Stimulated activated CD4-positive, alpha-beta T cell treated with anti-CD3 and anti-CD28 coated beads, Interleukin-1b, Interleukin-23, amount 100 ng/mL, for 48 hours (primary cell): Measurements from ENCODE around the gene JMJD8.
A peak's percentile ranks its signal among the peaks of the same experiment; 100 is the strongest.

ENCODE experiments used
- DNase-seq: peaks from one replicate; pipeline ENCODE4 v3.0.0-alpha.2; 2020

Gene JMJD8

GRCh38 chr16:721765-722540 lies 37.8 kb upstream of the JMJD8 start:
- DNase-seq, result no peak

GRCh38 chr16:720990-721764 lies 37.0 kb upstream of the JMJD8 start, which contains the start of gene ANTKMT:
ANTKMT (plus strand) TSS chr16:721146; CDS start chr16:721275, 129 bp downstream.
- peak; percentile 77 for DNase-seq

GRCh38 chr16:720447-720989 lies 36.4 kb upstream of the JMJD8 start:
- peak; percentile 46 for DNase-seq

GRCh38 chr16:719815-720446 lies 35.8 kb upstream of the JMJD8 start:
- DNase-seq, result no peak

GRCh38 chr16:718922-719321 lies 34.8 kb upstream of the JMJD8 start:
- DNase-seq, result no peak

- DNase-seq, result no peak
Measured at GRCh38 chr16:718389-718788, 34.3 kb upstream of the JMJD8 start.

- DNase-seq, result no peak
Measured at GRCh38 chr16:717450-718245, 33.5 kb upstream of the JMJD8 start.

- no peak for DNase-seq
Measured at GRCh38 chr16:716768-717325, 32.7 kb upstream of the JMJD8 start.

- DNase-seq, result no peak
Measured at GRCh38 chr16:716200-716568, 32.0 kb upstream of the JMJD8 start.

- DNase-seq, result no peak
Measured at GRCh38 chr16:715477-716199, 31.5 kb upstream of the JMJD8 start.

- DNase-seq, result peak; percentile 85
Measured at GRCh38 chr16:714558-715476, 30.7 kb upstream of the JMJD8 start, which contains the start of gene METRN. METRN (plus strand) TSS chr16:715118; CDS start chr16:715290, 172 bp downstream.

GRCh38 chr16:714079-714478 lies 29.9 kb upstream of the JMJD8 start:
- DNase-seq, result no peak

GRCh38 chr16:712740-713250 lies 28.7 kb upstream of the JMJD8 start:
- peak; percentile 70 for DNase-seq

- peak; percentile 73 for DNase-seq
Measured at GRCh38 chr16:711548-712320, 27.6 kb upstream of the JMJD8 start.

- DNase-seq, result no peak
Measured at GRCh38 chr16:711084-711483, 26.9 kb upstream of the JMJD8 start.

- DNase-seq, result no peak
Measured at GRCh38 chr16:710500-711075, 26.5 kb upstream of the JMJD8 start.

GRCh38 chr16:709566-710499 lies 25.7 kb upstream of the JMJD8 start:
- no peak for DNase-seq

- no peak for DNase-seq
Measured at GRCh38 chr16:708959-709358, 24.8 kb upstream of the JMJD8 start.
